Measurements from ENCODE around the gene AZU1. TPM values are rescaled to one million over a fixed set of nuclear protein-coding genes. Genes with fewer than 3 reads are reported as not detected.
A peak's percentile ranks its signal among the peaks of the same experiment; 100 is the strongest.

AZU1 gene
- total RNA-seq, 1 donor from 2014 or later = 0.30 TPM

DNA sequence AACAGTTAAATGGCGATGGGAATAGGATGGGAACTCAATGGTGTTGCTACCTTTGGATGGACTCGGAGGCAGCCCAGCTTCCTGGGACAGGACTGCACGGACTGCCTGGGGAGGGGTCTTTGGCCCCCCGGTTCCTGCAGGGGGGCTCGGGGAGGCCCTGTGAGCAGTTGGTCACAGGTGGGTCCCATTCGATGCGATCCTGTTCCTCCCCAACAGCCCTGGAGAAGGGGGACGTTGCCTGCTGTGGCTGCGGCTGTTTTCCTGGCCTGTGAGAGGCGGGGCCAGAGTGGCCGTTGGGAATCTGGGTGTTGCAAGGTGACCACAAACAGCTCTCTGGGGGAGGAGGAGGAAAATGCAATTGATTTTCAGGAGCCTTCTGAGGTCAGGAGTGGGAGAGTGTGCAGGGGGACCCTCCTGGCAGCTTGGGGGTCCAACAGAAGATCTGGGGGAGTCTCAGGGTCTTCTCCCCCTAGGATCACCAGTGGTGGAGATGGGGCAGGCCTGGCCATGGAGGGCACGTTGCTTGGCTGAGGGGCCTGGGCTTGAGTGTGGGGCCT is 4.0 kb upstream of the AZU1 start:
- H3K4me1 Mint-ChIP-seq = no peaks in the 10 kb centered on the region
- TF ChIP-seq, protein P1, sequence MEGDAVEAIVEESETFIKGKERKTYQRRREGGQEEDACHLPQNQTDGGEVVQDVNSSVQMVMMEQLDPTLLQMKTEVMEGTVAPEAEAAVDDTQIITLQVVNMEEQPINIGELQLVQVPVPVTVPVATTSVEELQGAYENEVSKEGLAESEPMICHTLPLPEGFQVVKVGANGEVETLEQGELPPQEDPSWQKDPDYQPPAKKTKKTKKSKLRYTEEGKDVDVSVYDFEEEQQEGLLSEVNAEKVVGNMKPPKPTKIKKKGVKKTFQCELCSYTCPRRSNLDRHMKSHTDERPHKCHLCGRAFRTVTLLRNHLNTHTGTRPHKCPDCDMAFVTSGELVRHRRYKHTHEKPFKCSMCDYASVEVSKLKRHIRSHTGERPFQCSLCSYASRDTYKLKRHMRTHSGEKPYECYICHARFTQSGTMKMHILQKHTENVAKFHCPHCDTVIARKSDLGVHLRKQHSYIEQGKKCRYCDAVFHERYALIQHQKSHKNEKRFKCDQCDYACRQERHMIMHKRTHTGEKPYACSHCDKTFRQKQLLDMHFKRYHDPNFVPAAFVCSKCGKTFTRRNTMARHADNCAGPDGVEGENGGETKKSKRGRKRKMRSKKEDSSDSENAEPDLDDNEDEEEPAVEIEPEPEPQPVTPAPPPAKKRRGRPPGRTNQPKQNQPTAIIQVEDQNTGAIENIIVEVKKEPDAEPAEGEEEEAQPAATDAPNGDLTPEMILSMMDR (conservative IDR thresholded peaks at IDR 0.05) = no peak
- H3K27me3 Mint-ChIP-seq (ENCODE audit: low read depth) = no peaks in the 10 kb centered on the region
- no peaks in the 10 kb centered on the region for H3K36me3 Mint-ChIP-seq (ENCODE audit: low read depth)
- peak overlapping the region; percentile 79 for H3K4me3 Mint-ChIP-seq
- no peak overlapping the region for H3K27ac Mint-ChIP-seq (ENCODE audit: unreplicated experiment)
- no peaks in the 10 kb centered on the region for H3K9me3 Mint-ChIP-seq
- no peak for DNase-seq (ENCODE audit: low read depth, low spot score)

- TF ChIP-seq, protein P1 (conservative IDR thresholded peaks at IDR 0.05) = no peak
- Mint-ChIP-seq H3K9me3 (no peaks in the 10 kb centered on the region), H3K36me3 (ENCODE audit: low read depth) (no peaks in the 10 kb centered on the region), H3K27me3 (ENCODE audit: low read depth) (no peaks in the 10 kb centered on the region), H3K4me3 (peak overlapping the region; percentile 41), H3K4me1 (no peaks in the 10 kb centered on the region), H3K27ac (ENCODE audit: unreplicated experiment) (no peak overlapping the region)
- DNase-seq (ENCODE audit: low read depth, low spot score) = no peak
Measured at GRCh38 chr19:824885-825284, 2.8 kb upstream of the AZU1 start.

GRCh38 chr19:825897-826644 is 1.6 kb upstream of the AZU1 start:
- Mint-ChIP-seq H3K9me3 (no peaks in the 10 kb centered on the region), H3K4me3 (no peak overlapping the region), H3K27ac (ENCODE audit: unreplicated experiment) (no peak overlapping the region), H3K36me3 (ENCODE audit: low read depth) (no peaks in the 10 kb centered on the region), H3K4me1 (no peaks in the 10 kb centered on the region), H3K27me3 (ENCODE audit: low read depth) (no peaks in the 10 kb centered on the region)
- TF ChIP-seq, protein P1 (conservative IDR thresholded peaks at IDR 0.05) = no peak
- DNase-seq (ENCODE audit: low read depth, low spot score) = no peak

DNA sequence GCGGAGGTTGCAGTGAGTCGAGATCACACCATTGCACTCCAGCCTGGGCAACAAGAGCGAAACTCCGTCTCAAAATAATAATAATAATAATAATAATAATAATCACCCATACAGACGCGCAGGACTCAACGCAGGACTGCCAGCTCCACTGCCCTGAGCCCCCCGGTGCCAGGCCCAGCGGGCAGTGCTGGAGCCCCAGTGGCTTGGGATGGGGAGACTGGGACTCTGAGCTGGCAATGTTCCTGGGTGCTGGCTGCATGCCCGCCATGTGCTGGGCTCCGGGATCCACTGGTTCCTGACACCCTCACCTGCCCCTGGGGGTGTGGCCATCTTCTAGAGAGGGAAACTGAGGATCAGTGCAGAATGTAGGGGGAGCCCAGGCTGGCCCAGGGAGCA is 325 bp upstream of the AZU1 start:
- no peaks in the 10 kb centered on the region for H3K36me3 Mint-ChIP-seq (ENCODE audit: low read depth)
- no peak for DNase-seq (ENCODE audit: low read depth, low spot score)
- no peaks in the 10 kb centered on the region for H3K27me3 Mint-ChIP-seq (ENCODE audit: low read depth)
- no peaks in the 10 kb centered on the region for H3K9me3 Mint-ChIP-seq
- no peak overlapping the region for H3K4me3 Mint-ChIP-seq
- TF ChIP-seq, protein P1 (conservative IDR thresholded peaks at IDR 0.05) = no peak
- no peaks in the 10 kb centered on the region for H3K4me1 Mint-ChIP-seq
- no peak overlapping the region for H3K27ac Mint-ChIP-seq (ENCODE audit: unreplicated experiment)

DNA sequence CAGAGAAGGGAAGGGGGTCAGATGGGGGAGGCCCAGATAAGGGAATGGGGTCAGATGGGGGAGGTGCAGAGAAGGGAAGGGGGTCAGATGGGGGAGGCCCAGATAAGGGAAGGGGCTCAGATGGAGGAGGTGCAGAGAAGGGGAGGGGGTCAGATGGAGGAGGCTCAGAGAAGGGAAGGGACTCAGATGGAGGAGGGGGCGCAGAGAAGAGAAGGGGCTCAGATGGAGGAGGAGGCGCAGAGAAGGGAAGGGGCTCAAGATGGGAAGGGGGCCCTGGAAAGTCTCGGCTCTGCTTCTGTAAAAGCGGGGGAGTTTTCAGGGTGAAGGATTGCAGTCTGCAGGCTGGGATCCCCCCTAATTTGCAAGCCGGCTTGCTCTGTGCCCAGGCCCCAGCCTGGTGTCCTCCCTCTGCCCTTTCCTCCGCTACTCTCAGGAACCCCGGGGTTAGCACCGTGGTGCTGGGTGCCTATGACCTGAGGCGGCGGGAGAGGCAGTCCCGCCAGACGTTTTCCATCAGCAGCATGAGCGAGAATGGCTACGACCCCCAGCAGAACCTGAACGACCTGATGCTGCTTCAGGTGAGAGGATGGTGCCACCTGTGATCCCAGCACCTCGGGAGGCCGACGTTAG is 1.6 kb downstream of the AZU1 start:
- no peak for DNase-seq (ENCODE audit: low read depth, low spot score)
- Mint-ChIP-seq H3K4me1 (no peaks in the 10 kb centered on the region), H3K27me3 (ENCODE audit: low read depth) (no peaks in the 10 kb centered on the region), H3K27ac (ENCODE audit: unreplicated experiment) (no peak overlapping the region), H3K9me3 (no peaks in the 10 kb centered on the region), H3K36me3 (ENCODE audit: low read depth) (no peaks in the 10 kb centered on the region), H3K4me3 (no peak overlapping the region)
- TF ChIP-seq, protein P1 (conservative IDR thresholded peaks at IDR 0.05) = no peak

Data from neural crest cell (in vitro differentiated cells).